Cortex of kidney (tissue), 1 donor: ENCODE results near the gene STRN3.
"Not testable (repeated sequence)": the region's sequence is repeated elsewhere in the genome, so short reads cannot be mapped to it uniquely, and the experiment has no call there.

Source experiments
- DNase-seq: peaks from one replicate; lab custom pipeline; 2025; lab: John Stamatoyannopoulos, UW

The STRN3 gene

GRCh38 chr14:31037709-31038221, 11.6 kb upstream of the STRN3 start:
- no peak for DNase-seq

DNA sequence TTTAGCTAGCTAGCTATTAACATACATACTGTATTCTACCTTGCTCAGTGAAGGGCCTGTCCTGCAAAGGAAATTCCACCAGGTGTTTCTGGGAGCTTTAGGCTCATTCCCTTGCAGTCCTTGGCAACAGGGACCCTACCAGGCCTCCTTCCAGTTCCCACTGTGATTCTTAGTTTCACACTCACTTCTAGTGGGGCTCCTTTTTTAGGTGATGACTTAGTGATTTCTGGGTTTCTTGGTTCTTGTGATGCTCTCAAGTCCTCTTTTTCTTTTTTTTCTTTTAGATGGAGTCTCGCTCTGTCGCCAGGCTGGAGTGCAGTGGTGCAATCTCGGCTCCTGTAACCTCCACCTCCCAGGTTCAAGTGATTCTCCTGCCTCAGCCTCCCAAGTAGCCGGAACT, 10.4 kb upstream of the STRN3 start:
- no peak for DNase-seq

DNA sequence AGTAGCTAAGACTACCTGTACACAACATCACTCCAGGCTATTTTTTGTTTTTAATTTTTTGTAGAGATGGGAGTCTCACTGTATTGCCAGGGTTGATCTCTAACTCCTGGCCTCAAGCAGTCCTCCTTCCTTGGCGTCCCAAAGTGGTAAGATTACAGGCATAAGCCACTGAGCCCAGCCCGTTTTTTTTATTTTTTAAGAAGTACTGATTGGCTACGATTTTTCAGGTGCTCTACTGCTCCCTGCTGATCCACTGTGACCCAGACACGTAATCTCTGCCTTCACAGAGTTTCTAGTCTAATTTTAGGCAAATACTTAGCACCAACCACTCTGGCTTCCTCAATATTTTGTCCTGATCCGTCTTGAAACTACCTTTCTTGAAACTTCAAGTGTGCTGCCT, 4.3 kb upstream of the STRN3 start:
- DNase-seq, result no peak

DNA sequence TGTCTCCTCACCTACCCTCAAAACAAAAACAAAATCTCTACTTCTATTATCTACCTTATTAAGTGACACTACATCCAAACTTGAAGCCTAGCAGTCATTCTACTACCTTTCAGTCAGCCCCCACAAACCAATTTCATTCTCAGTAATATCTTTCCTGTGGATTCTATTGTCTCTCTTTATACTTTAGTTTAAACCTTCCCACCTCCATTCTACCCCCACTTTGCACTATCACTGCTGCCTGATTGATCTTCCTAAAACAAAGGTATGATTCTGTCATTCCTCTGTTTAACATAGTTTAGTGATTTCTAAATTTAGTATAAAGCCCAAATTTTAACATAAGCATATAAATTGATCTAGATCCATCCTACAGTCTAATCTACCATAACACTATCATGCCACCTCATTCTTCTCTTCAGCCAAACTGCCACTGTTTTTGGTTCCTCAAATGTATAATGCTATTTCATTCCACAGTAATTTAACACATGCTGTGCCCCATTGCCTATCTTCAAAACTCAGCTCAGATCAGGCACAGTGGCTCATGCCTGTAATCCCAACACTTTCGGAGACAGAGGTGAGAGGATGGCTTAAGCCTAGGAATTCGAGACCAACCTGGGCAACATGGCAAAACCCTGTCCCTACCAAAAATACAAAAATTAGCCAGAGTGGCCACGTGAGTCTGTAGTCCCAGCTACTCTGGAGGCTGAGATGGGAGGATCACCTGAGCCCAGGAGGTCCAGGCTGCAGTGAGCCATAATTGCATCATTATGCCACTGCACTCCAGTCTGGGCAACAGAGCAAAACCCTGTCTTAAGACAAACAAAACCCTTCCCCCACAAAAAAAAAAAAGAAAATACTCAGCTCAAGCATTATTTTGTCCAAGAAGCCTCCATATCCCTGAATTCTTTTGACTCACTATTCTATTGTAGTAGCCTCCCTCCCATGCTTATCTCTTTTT, 3.1 kb upstream of the STRN3 start:
- no peak for DNase-seq

DNA sequence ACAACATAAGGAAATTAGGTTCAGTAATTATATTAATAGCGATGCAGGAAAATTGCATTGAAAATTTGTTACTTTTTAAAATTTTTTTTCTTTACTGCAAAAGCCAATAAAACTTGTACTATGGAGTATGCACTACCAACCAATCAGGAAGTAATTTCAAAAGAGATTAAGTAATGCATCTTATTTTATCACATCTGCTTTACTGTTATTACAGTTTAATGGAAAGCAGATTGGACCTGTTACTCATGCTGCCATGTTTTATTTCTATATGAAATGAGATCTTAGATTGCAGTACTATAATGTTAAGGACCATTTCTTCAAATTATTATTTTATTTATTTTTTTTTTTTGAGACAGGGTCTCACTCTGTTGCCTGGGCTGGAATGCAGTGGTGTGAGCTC, 1.7 kb upstream of the STRN3 start:
- no peak for DNase-seq

DNA sequence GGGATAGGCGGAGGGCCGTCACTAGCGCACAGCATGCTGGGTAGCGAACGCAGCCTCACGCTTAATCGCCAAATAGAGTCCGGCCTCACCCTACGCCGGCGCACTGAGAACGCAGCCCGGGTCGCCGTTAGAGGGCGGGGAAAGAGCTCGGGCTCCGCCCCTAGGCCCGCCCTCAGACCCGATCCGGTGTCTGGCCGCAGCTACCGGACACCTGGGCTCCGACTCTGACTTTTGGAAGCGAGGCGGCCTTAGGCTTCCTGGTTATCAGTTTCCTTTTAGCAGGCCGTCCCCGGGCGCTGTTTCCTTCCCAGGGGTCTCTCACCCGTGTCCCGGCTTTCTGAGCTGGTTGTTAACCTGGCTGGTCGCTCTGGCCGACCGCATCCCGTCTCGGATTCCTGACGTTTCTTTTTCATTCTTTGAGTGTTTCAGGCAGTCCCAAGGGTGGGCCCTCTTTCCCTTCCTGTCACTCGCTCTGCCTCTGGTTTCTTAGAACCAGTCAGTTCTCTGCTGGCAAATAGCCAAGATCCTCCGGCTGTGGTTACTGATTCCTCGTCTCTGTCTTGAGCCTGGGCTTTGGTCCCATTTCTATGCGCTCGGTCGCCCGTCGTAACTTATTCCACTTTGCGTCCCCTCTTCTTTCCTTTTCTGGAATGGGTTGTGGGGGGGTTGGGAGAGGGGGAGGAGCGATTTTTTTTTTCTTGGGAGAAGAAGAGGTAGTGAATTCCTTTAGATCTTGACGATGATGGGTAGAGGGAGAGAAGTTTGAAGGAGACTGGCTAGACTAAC, 464 bp upstream of the STRN3 start:
- peak; percentile 86 for DNase-seq

DNA sequence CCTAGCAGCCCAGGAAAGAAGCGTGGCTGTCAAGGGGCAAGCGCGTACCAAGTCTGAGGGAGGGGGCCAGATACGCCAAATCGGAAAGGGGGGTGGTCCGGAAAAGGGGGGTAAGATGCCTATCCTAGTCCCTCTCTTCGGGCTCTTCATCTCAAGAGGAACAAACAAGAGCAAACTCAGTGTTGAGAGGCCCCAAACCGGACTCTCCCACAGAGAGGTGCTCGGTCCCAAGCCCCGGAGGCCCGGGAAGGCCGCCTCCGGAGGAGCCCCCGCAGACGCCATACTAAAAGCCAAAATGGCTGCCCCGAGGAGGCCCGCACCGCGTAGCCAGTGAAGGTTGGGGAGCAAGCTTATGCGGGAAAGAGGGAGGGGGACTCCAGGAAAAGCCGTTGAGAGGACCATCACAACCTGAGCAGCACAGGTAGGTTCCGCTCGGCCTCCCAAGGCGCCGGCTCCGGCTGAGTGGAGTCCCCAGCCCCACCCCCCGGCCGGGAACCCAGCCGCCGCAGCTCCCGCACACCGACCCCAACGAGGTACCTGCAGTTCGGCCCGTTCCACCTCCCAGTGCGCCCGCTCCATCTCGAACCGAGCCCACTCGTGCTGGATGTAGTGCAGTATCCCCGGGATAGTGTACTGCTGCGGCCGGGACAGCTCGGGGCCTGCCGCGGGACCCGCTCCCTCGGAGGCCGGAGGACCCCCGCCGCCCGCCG, 657 bp downstream of the STRN3 start, which contains the start of gene AP4S1:
TSS of gene AP4S1 (plus strand) at position 283 of the 710 bp plus-strand sequence. CDS start 40,548 bp downstream, outside the sequence.
- DNase-seq, result no peak

DNA sequence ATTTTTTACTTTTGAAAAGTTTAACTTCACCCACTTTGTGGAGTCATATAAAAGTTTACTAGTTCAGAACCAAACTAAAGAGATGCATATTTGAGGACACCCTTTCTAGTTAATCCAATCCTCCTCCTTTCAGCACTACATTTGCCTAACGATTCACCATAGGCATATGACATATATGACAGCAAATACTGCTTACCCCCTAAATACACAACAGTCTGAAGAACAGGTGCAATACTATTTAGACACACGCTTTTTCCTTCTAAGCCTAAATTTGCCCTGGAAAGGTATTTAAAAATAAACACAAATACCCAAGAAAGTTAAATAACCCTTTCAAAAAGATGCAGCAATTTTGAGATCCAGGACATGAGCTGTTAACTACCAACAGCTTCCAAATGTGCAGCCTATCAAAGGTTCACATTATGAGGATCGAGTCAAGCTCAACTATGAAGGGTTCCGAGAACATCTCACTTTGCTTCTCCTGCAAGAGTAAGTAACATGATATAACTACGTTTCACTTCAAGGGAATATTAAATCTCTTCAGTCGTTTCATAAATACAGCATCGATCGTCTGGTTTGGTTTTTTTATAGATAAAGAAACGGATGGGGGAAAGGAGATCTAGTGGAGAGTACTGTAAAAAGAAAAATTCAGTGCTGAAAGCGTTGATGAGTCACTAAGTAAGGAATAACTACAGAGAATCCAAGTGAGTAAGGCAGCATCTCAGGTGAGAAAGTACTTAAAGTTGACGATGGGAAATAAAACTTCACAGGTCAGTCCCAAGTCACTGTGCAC, 1.4 kb downstream of the STRN3 start:
- no peak for DNase-seq

GRCh38 chr14:31024010-31024480, 2.1 kb downstream of the STRN3 start:
- no peak for DNase-seq

- no peak for DNase-seq
Measured at GRCh38 chr14:31022386-31022785, 3.8 kb downstream of the STRN3 start.

GRCh38 chr14:31021576-31021949, 4.6 kb downstream of the STRN3 start:
- no peak for DNase-seq

GRCh38 chr14:31020834-31021575, 5.2 kb downstream of the STRN3 start:
- no peak for DNase-seq

DNA sequence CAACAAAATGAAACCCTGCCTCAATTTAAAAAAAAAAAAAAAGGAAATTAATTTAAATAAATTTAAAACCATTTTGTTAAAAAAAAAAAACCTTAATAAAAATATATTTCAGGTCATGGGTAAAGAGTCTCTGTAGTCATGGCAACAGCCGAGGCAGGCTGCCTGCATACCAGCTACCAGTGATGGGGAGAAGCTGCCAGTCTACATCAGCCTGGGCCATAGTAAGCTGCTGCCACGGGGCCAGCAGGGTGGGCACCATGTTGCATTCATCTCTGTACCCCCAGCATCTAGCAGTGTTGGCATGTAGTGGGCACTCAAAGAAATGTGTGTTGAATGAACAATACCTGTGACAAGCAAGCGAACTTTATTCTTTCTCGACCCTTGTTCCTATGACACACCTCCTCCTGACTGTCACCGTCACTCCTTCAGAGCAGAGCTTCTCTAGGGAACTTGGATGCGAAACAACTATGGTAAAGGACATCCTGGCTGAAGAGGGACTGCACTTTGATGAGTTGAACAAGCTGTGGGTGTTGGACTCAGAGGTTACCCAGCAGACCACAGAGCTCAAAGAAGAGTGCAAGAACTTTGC, 8.0 kb downstream of the STRN3 start:
- DNase-seq, result no peak

DNA sequence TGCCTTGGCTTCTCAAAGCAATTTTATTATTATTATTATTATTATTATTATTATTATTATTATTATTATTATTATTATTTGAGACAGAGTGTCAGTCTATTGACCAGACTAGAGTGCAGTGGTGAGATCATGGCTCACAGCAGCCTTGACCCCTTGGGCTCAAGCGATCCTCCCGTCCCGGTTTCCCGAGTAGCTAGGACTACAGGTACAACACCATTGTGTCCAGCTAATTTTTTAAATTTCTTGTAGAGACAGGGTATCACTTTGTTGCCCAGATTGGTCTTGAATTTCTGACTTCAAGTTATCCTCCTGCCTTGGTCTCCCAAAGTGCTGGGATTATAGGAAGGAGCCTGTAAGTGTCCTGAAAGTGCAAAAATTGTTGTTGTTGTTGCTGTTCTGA, 12.3 kb downstream of the STRN3 start:
- DNase-seq, result no peak

- DNase-seq, result no peak
Measured at GRCh38 chr14:31010935-31011334, 15.2 kb downstream of the STRN3 start.

DNA sequence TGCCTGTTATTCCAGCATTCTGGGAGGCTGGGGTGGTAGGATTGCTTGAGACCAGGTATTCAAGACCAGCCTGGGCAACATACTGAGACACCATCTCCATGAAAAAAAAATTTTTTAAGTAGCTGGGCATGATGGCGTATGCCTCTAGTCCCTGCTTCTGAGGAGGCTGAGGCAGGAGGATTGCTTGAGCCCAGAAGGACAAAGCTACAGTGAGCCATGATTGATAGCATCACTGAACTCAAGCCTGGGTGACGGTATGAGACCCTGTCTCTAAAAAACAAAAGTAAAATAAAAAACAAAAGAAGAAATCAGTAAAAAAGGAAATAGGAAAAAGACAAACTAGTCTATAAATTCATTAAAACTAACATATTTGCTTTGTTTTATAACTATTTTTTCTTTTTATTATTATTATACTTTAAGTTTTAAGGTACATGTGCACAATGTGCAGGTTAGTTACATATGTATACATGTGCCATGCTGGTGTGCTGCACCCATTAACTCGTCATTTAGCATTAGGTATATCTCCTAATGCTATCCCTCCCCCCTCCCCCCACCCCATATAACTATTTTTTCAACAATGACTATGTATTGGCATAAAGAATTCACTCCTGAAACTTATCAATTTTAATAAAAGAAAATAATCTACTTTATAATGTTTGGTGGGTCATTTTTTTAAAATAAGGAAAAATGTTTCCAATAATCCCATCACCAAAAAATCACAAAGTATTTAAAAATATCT, 16.2 kb downstream of the STRN3 start:
- no peak for DNase-seq

DNA sequence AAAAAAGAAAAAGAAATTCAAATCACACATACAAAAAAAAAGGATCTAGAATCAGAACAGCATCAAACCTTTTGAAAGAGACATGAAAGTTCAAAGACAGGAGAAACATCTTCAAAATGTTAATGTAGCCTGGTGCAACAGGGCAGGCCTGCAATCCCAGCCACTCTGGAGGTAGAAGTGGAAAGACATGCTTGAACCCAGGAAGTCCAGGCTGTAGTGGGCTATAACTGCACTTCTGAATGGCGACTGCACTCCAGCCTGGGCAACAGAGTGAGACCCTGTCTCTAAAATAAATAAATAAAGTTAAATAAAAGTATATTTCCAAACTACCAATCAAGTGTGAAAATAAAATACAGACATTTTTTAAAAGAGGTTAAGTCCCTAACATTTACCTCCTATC, 19.5 kb downstream of the STRN3 start:
- no peak for DNase-seq

DNA sequence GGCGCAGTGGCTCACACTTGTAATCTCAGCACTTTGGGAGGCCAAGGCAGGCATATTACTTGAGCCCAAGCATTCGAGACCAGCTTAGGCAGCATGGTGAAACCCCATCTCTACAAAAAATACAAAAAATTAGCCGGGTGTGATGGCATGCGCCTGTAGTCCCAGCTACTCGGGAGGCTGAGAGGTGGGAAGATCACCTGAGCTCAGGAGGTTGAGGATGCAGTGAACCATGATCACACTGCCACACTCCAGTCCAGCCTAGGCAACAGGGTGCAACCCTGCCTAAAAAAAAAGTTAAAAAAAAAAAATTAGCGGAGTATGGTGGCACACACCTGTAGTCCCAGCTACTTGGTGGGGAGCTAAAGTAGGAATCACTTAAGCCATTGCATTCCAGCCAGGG, 22.2 kb downstream of the STRN3 start:
- DNase-seq, result not testable (repeated sequence)

DNA sequence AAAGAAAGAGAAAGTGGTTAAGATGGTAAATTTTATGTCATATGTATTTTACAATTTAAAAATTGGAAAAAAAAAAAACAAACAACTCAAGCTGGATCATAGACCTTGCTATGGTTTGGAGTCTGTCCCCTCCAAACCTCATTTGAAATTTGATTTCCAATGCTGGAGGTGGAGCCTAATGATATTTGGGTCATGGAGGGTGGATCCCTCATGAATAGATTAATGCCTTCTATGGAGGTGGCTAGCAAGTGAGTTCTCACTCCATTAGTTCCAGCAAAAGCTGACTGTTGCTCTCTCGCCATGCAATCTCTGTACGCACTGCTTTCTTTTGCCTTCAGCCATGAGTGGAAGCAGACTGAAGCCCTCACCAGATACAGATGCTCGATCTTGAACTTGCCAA, 22.9 kb downstream of the STRN3 start:
- DNase-seq, result no peak

DNA sequence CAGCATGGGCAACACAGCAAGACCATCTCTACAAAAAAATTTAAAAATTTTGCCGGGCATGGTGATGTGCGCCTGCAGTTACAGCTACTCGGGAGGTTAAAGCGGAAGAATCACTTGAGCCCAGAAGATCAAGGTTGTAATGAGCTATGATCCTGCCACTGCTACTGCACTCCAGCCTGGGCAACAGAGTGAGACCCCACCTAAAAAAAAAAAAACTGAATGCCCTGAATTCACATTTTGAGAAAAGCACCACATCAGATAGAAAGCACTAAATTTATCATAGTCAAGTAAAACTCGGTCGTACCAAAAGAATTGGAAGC, 24.9 kb downstream of the STRN3 start:
- DNase-seq, result no peak
